Measurements from ENCODE around the gene GGT5.
"Not testable (repeated sequence)": the region's sequence is repeated elsewhere in the genome, so short reads cannot be mapped to it uniquely, and the experiment has no call there.

GGT5 gene

GRCh38 chr22:24245030-24245431 is at the start of gene GGT5:
GGT5 (minus strand) TSS chr22:24245082; CDS start chr22:24244725, 357 bp downstream.
- not testable (repeated sequence) for DNase-seq (ENCODE audit: low spot score)

- DNase-seq (ENCODE audit: low spot score), result not testable (repeated sequence)
Measured at GRCh38 chr22:24292202-24292830, 47.4 kb upstream of the GGT5 start.

- no peak for DNase-seq (ENCODE audit: low spot score)
Measured at GRCh38 chr22:24291515-24292201, 46.8 kb upstream of the GGT5 start.

GRCh38 chr22:24290459-24290858 is 45.6 kb upstream of the GGT5 start:
- DNase-seq (ENCODE audit: low spot score), result no peak

GRCh38 chr22:24289741-24290163 is 44.9 kb upstream of the GGT5 start:
- no peak for DNase-seq (ENCODE audit: low spot score)

- no peak for DNase-seq (ENCODE audit: low spot score)
Measured at GRCh38 chr22:24289114-24289513, 44.2 kb upstream of the GGT5 start.

GRCh38 chr22:24287801-24288200 is 42.9 kb upstream of the GGT5 start:
- DNase-seq (ENCODE audit: low spot score), result not testable (repeated sequence)

- not testable (repeated sequence) for DNase-seq (ENCODE audit: low spot score)
Measured at GRCh38 chr22:24287212-24287611, 42.3 kb upstream of the GGT5 start.

GRCh38 chr22:24285245-24285644 is 40.4 kb upstream of the GGT5 start:
- DNase-seq (ENCODE audit: low spot score), result peak; percentile 35

- DNase-seq (ENCODE audit: low spot score), result no peak
Measured at GRCh38 chr22:24284747-24285203, 39.9 kb upstream of the GGT5 start.

GRCh38 chr22:24282401-24282800 is 37.5 kb upstream of the GGT5 start:
- DNase-seq (ENCODE audit: low spot score), result no peak

GRCh38 chr22:24280363-24280762 is 35.5 kb upstream of the GGT5 start:
- not testable (repeated sequence) for DNase-seq (ENCODE audit: low spot score)

GRCh38 chr22:24274696-24275405 is 30.0 kb upstream of the GGT5 start:
- not testable (repeated sequence) for DNase-seq (ENCODE audit: low spot score)

- not testable (repeated sequence) for DNase-seq (ENCODE audit: low spot score)
Measured at GRCh38 chr22:24273906-24274305, 29.0 kb upstream of the GGT5 start.

GRCh38 chr22:24273031-24273430 is 28.1 kb upstream of the GGT5 start:
- not testable (repeated sequence) for DNase-seq (ENCODE audit: low spot score)

GRCh38 chr22:24271386-24271854 is 26.5 kb upstream of the GGT5 start:
- DNase-seq (ENCODE audit: low spot score), result no peak

- DNase-seq (ENCODE audit: low spot score), result peak; percentile 90
Measured at GRCh38 chr22:24270556-24271385, 25.9 kb upstream of the GGT5 start, which contains the start of gene SPECC1L. SPECC1L (plus strand) TSS chr22:24270831; CDS start chr22:24302232, 31,401 bp downstream.

GRCh38 chr22:24266495-24266894 is 21.6 kb upstream of the GGT5 start:
- not testable (repeated sequence) for DNase-seq (ENCODE audit: low spot score)

GRCh38 chr22:24265734-24266133 is 20.9 kb upstream of the GGT5 start:
- DNase-seq (ENCODE audit: low spot score), result no peak

- DNase-seq (ENCODE audit: low spot score), result not testable (repeated sequence)
Measured at GRCh38 chr22:24264329-24264896, 19.5 kb upstream of the GGT5 start.

GRCh38 chr22:24263479-24263878 is 18.6 kb upstream of the GGT5 start:
- not testable (repeated sequence) for DNase-seq (ENCODE audit: low spot score)
